HG03558 (cell line): ENCODE data around the gene HECW1.
"Not testable (repeated sequence)": the region's sequence is repeated elsewhere in the genome, so short reads cannot be mapped to it uniquely, and the experiment has no call there.

Experiments
- ATAC-seq: cut with Tn5 transposase; IDR thresholded peaks from one replicate; pipeline ENCODE4 v1.9.1; 2021; ENCODE audit warnings: moderate number of reproducible peaks; ENCODE audit not compliant: unreplicated experiment; ENCODE audit errors: extremely low read depth

The HECW1 gene

GRCh38 chr7:43585562-43585961 lies 473.1 kb downstream of the HECW1 start:
- no peak for ATAC-seq

GRCh38 chr7:43586251-43586900 lies 473.9 kb downstream of the HECW1 start:
- ATAC-seq, result no peak

- no peak for ATAC-seq
Measured at GRCh38 chr7:43588477-43589132, 476.2 kb downstream of the HECW1 start.

- ATAC-seq, result no peak
Measured at GRCh38 chr7:43589133-43589478, 476.7 kb downstream of the HECW1 start.

GRCh38 chr7:43589728-43590127 lies 477.3 kb downstream of the HECW1 start:
- no peak for ATAC-seq

GRCh38 chr7:43590862-43591557 lies 478.6 kb downstream of the HECW1 start:
- ATAC-seq, result peak; percentile 77

GRCh38 chr7:43591558-43592180 lies 479.2 kb downstream of the HECW1 start:
- ATAC-seq, result no peak

- no peak for ATAC-seq
Measured at GRCh38 chr7:43592326-43592725, 479.9 kb downstream of the HECW1 start.

- no peak for ATAC-seq
Measured at GRCh38 chr7:43593010-43593409, 480.6 kb downstream of the HECW1 start.

- ATAC-seq, result no peak
Measured at GRCh38 chr7:43594020-43594419, 481.6 kb downstream of the HECW1 start.

- not testable (repeated sequence) for ATAC-seq
Measured at GRCh38 chr7:43596426-43596825, 484.0 kb downstream of the HECW1 start.

GRCh38 chr7:43600056-43600455 lies 487.6 kb downstream of the HECW1 start:
- no peak for ATAC-seq

GRCh38 chr7:43602256-43602655 lies 489.8 kb downstream of the HECW1 start:
- no peak for ATAC-seq

GRCh38 chr7:43604251-43604650 lies 491.8 kb downstream of the HECW1 start:
- ATAC-seq, result no peak

GRCh38 chr7:43609097-43609496 lies 496.6 kb downstream of the HECW1 start:
- no peak for ATAC-seq

- ATAC-seq, result no peak
Measured at GRCh38 chr7:43612128-43612527, 499.7 kb downstream of the HECW1 start.

- no peak for ATAC-seq
Measured at GRCh38 chr7:43612599-43613589, 500.4 kb downstream of the HECW1 start.
